MM.1S (cell line): Measurements from ENCODE around the gene RALGPS2.

Source experiments
- DNase-seq: peaks from one replicate; pipeline ENCODE4 v3.0.0-alpha.2; 2015
- H2AFZ ChIP-seq: fragments of 300-600 bp; sonication (generic); 2 replicates; pipeline ENCODE4 v1.6.0; 2016; ENCODE audit warnings: antibody characterized with exemption, low read length
- H3F3A ChIP-seq: fragments of 300-600 bp; sonication (generic); 2 replicates; pipeline ENCODE4 v1.6.1; 2016; ENCODE audit warnings: mild to moderate bottlenecking, antibody characterized with exemption, low read length, moderate library complexity, mixed read lengths; ENCODE audit not compliant: insufficient read depth
- H3K27ac ChIP-seq: fragments of 300-600 bp; sonication (generic); 2 replicates; pipeline ENCODE4 v1.5.1; 2016; ENCODE audit warnings: mild to moderate bottlenecking, low read length
- H3K27me3 ChIP-seq: fragments of 300-600 bp; sonication (generic); replicated peaks from 2 replicates; pipeline ENCODE4 v1.6.0; 2016; ENCODE audit warnings: low read length; ENCODE audit not compliant: insufficient read depth
- H3K36me3 ChIP-seq: fragments of 300-600 bp; sonication (generic); replicated peaks from 2 replicates; pipeline ENCODE4 v1.6.1; 2016; ENCODE audit warnings: mild to moderate bottlenecking, low read length, mixed read lengths; ENCODE audit not compliant: insufficient read depth
- H3K4me1 ChIP-seq: fragments of 300-600 bp; sonication (generic); 2 replicates; pipeline ENCODE4 v1.6.1; 2016; ENCODE audit warnings: low read length, mixed read lengths
- H3K4me2 ChIP-seq: fragments of 300-600 bp; sonication (generic); 2 replicates; pipeline ENCODE4 v1.6.0; 2016; ENCODE audit warnings: low read depth, low read length
- H3K4me3 ChIP-seq: fragments of 300-600 bp; sonication (generic); 2 replicates; pipeline ENCODE4 v1.5.1; 2016; ENCODE audit warnings: low read length, mixed read lengths
- H3K79me2 ChIP-seq: fragments of 300-600 bp; sonication (generic); 2 replicates; pipeline ENCODE4 v1.6.1; 2016; ENCODE audit warnings: mixed run types, low read length, mixed read lengths
- H3K9ac ChIP-seq: fragments of 300-600 bp; sonication (generic); 2 replicates; pipeline ENCODE4 v1.6.1; 2016; ENCODE audit warnings: low read length, mixed read lengths
- H3K9me2 ChIP-seq: fragments of 300-600 bp; sonication (generic); replicated peaks from 2 replicates; pipeline ENCODE4 v1.6.1; 2016; ENCODE audit warnings: mild to moderate bottlenecking, low read length, mixed read lengths; ENCODE audit not compliant: insufficient read depth
- H3K9me3 ChIP-seq: fragments of 300-600 bp; sonication (generic); replicated peaks from 2 replicates; pipeline ENCODE4 v1.6.1; 2016; ENCODE audit warnings: mild to moderate bottlenecking, low read length, mixed read lengths; ENCODE audit not compliant: insufficient read depth
- H4K20me1 ChIP-seq: fragments of 300-600 bp; sonication (generic); 2 replicates; pipeline ENCODE4 v1.6.1; 2016; ENCODE audit warnings: mild to moderate bottlenecking, low read length, moderate library complexity, mixed read lengths; ENCODE audit not compliant: insufficient read depth
- EZH2 ChIP-seq: fragments of 300-600 bp; sonication (generic); optimal IDR thresholded peaks from 2 replicates; pipeline ENCODE3; 2017; ENCODE audit warnings: low read depth, mild to moderate bottlenecking, antibody characterized with exemption, low read length, mixed read lengths
- EZH2phosphoT487 ChIP-seq: fragments of 300-600 bp; sonication (generic); IDR thresholded peaks from 2 replicates; pipeline ENCODE4 v1.6.1; 2018; ENCODE audit warnings: antibody characterized with exemption, low read length
- TF ChIP-seq, protein P1 (sequence below): fragments of 300-600 bp; sonication (generic); IDR thresholded peaks from 2 replicates; pipeline ENCODE4 v1.5.1; 2016; ENCODE audit warnings: antibody characterized with exemption, low read length, mixed read lengths

Gene RALGPS2

DNA sequence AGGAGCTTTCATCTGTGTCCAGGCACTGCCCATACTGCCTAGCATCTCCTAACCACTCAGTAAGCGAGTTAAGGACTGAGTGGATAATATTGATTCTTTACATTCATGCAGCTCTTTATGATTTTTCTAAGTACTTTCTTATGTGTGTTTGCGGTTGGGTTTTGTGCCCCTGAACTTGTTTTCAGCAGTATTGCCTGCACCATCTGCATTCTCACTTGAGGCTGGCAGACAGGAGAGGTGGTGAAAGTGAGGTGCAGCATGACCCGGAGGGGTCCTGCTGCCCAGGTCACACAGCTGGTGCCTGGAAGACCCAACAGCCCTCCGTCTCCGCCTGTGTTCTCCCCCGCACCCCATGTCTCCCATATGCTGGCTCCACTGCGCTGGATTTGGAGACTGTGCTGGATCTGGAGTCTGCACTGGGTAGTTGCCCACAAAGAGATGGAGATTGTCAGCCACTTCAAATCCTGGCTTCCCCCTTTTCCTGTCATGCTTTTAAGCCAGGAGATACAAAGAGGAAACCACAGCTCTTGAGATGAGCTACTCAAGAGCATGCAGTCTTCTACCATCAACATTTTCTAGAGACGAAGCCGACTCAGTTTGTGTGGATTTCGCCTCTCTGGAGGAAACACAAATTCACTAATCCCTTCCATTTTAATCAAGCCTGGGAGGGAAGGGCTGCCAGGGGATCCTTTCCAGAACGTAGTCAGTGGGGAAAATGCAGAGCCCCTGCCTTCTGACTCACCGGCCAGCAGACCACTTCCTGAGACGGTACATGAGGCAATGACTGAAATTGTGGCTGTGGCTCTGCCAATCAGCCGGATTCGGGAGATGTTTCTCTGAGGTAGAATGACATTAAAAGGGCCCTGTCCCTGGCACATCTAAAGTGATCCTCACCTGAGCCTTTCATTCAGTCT is 217.5 kb downstream of the RALGPS2 start:
- Histone ChIP-seq H3K4me1 (no peaks in the 10 kb centered on the region), H4K20me1 (no peaks in the 10 kb centered on the region), H3K4me3 (no peak overlapping the region), H3K9ac (no peak overlapping the region), H3K4me2 (no peak overlapping the region), H3K9me3 (no peaks in the 10 kb centered on the region), H3K27ac (no peak overlapping the region), H3K79me2 (no peaks in the 10 kb centered on the region), H3K9me2 (no peaks in the 10 kb centered on the region), H3K27me3 (no peaks in the 10 kb centered on the region), H3K36me3 (no peaks in the 10 kb centered on the region), H3F3A (no peaks in the 10 kb centered on the region), H2AFZ (no peak overlapping the region)
- TF ChIP-seq EZH2 (no peak), EZH2phosphoT487 (no peak)
- TF ChIP-seq, protein P1, sequence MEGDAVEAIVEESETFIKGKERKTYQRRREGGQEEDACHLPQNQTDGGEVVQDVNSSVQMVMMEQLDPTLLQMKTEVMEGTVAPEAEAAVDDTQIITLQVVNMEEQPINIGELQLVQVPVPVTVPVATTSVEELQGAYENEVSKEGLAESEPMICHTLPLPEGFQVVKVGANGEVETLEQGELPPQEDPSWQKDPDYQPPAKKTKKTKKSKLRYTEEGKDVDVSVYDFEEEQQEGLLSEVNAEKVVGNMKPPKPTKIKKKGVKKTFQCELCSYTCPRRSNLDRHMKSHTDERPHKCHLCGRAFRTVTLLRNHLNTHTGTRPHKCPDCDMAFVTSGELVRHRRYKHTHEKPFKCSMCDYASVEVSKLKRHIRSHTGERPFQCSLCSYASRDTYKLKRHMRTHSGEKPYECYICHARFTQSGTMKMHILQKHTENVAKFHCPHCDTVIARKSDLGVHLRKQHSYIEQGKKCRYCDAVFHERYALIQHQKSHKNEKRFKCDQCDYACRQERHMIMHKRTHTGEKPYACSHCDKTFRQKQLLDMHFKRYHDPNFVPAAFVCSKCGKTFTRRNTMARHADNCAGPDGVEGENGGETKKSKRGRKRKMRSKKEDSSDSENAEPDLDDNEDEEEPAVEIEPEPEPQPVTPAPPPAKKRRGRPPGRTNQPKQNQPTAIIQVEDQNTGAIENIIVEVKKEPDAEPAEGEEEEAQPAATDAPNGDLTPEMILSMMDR = no peak
- DNase-seq = no peak

DNA sequence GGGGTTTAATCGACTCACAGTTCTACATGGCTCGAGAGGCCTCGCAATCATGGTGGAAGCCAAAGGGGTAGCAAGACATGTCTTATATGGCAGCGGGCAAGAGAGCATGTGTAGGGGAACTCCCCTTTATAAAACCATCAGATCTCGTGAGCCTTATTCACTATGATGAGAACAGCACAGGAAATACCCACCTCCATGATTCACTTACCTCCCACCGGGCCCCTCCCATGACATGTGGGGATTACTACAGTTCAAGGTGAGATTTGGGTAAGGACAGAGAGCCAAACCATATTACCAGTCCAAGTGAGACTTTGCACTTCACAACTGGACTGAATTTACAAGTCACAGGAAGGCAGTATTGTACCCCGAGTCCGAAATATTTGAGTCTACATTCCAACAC is 219.7 kb downstream of the RALGPS2 start:
- no peak overlapping the region for H2AFZ ChIP-seq
- H3K4me1 ChIP-seq = no peaks in the 10 kb centered on the region
- H3F3A ChIP-seq = no peaks in the 10 kb centered on the region
- no peak for DNase-seq
- no peak overlapping the region for H3K4me3 ChIP-seq
- H3K9ac ChIP-seq = no peak overlapping the region
- H3K36me3 ChIP-seq = no peaks in the 10 kb centered on the region
- H3K79me2 ChIP-seq = no peaks in the 10 kb centered on the region
- no peaks in the 10 kb centered on the region for H3K9me3 ChIP-seq
- no peaks in the 10 kb centered on the region for H3K9me2 ChIP-seq
- no peak overlapping the region for H3K4me2 ChIP-seq
- H3K27me3 ChIP-seq = no peaks in the 10 kb centered on the region
- H3K27ac ChIP-seq = no peak overlapping the region
- H4K20me1 ChIP-seq = no peaks in the 10 kb centered on the region
- TF ChIP-seq, protein P1 = no peak
- no peak for TF ChIP-seq EZH2
- TF ChIP-seq EZH2phosphoT487 = no peak

DNA sequence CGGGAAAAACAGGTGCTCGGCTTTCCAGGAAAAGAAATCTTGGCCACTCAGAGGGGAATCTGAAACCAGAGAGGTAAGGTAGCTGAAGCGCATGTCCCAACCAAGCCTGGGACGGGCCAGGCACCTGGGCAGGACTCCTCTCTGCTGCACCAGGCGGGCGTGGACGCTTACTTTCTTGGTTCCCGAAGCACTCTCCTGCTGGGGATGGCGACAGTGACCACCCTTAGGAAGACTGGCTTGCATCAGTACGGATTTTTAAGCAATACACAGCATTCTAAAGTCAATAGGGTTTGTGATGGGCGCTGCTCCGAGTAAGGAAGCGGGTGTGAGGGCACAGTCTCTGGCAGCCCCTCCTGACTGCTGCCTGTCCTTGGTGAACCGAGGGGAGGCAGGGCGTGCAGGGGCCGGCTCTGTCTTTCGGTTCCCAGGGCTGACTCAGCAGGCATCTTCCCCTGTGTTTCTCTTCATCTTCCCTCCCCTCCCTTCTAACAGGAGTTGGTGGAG is 220.8 kb downstream of the RALGPS2 start:
- Histone ChIP-seq H3K36me3 (no peaks in the 10 kb centered on the region), H3K9me3 (no peaks in the 10 kb centered on the region), H3K4me1 (no peaks in the 10 kb centered on the region), H3F3A (no peaks in the 10 kb centered on the region), H4K20me1 (no peaks in the 10 kb centered on the region), H3K9ac (no peak overlapping the region), H3K4me3 (no peak overlapping the region), H3K4me2 (no peak overlapping the region), H3K27ac (no peak overlapping the region), H3K9me2 (no peaks in the 10 kb centered on the region), H3K79me2 (no peaks in the 10 kb centered on the region), H3K27me3 (no peaks in the 10 kb centered on the region), H2AFZ (no peak overlapping the region)
- TF ChIP-seq EZH2phosphoT487 = no peak
- DNase-seq = no peak

DNA sequence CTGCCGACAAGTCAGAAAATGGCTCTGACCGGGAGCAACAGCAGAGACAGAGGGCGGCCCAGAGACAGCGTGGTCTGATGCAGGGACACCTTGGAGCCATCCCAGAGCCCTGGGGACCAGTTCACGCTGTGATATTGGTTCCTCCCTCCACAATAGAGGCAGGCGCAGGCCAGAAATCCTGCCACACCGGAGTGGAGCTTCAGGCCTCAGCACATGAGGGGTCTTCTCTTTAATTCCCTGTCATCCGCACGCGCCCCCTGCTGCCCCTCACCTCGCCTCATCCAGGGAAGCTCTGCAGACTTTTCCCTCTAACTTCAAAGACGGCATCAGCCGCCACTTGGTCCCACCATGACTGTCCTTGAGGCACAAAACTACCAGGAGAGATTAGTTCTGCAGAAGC is 221.4 kb downstream of the RALGPS2 start:
- no peak overlapping the region for H3K4me3 ChIP-seq
- H2AFZ ChIP-seq = no peak overlapping the region
- no peaks in the 10 kb centered on the region for H3K36me3 ChIP-seq
- H3F3A ChIP-seq = no peaks in the 10 kb centered on the region
- no peak overlapping the region for H3K27ac ChIP-seq
- no peak overlapping the region for H3K4me2 ChIP-seq
- no peaks in the 10 kb centered on the region for H3K27me3 ChIP-seq
- no peaks in the 10 kb centered on the region for H4K20me1 ChIP-seq
- no peaks in the 10 kb centered on the region for H3K9me2 ChIP-seq
- DNase-seq = no peak
- H3K9ac ChIP-seq = no peak overlapping the region
- no peaks in the 10 kb centered on the region for H3K9me3 ChIP-seq
- H3K4me1 ChIP-seq = no peaks in the 10 kb centered on the region
- TF ChIP-seq, protein P1 = no peak
- TF ChIP-seq EZH2phosphoT487 (no peak), EZH2 (no peak)
- no peaks in the 10 kb centered on the region for H3K79me2 ChIP-seq
